Stimulated activated CD4-positive, alpha-beta T cell treated with anti-CD3 and anti-CD28 coated beads, Interleukin-1b, Interleukin-23, amount 100 ng/mL, for 48 hours (primary cell): ENCODE results near the gene E2F1.

Experiments used
- DNase-seq: peaks from one replicate; pipeline ENCODE4 v3.0.0-alpha.2; 2020

Gene E2F1

DNA sequence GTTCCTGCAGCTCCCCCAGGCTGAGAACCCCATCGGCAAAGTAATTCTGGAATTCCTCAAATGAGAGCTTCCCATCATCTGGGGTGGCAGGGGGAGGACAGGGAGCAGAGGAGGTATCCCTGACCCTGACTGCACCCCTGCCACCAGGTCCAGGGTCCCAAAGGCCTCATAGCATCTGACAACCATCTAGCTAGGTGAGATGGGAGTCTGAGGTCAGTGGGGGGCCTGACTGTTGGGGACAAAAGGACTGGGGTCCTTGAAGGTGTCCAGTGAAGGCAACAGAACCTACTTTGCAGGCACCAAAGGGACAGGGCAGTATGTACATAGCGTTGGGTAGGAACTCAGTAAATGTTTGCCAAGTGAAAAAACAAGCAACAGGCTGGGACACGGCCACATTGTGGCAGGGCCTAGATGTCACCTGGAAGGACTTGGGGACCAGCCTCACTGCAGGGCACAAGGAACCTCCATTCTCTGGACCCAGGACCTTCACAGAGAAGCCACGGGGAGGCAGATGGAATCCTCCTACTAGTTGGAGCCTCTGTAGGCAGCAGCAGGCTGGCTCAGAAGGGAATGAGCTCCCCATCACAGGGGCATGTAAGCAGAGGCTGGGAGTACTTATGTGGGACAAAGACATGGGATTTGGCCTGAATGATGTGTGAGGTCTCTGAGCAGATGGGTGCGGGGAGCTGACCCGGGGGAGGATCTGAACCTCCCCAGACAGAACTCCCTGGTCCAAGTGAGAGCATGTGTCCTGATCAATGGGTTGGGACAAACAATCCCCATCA lies 15.3 kb downstream of the E2F1 start:
- no peak for DNase-seq

DNA sequence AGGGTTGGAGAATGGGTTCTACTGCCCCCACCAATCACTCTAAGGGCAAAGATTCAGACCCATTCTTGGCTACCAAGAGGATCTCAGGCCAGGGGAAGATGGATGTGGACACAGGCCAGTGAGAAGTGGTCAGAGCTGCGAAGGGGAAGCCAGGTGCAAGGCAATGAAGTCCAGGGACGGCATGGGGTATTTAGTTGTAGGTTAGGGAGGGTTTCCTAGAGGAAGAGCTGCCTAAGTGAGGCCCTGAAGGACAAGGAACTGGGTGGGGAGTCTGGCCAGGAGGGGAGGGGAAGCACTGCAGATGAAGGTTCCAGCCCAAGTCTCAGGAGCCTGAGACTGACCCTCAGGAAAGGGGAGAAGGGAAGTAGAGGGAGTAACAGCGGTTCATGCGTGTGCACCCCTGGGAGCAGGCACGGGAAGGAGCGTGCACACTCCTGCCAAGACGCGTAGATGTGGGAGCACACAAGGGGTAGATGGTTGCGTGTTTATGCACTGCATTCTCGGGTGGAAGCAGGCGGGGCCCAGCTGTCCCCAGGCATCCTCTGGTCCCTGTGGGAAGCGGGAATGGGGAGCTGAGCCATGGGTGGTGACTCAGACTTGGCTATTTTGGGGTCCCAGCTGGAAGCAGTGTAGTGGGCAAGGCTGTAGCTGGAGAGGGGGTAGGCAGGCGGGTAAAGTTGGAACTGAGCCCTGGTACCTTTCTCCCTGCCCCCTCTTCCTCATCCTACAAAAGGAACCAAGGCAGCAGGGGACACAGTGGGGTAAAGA lies 16.1 kb downstream of the E2F1 start:
- no peak for DNase-seq

DNA sequence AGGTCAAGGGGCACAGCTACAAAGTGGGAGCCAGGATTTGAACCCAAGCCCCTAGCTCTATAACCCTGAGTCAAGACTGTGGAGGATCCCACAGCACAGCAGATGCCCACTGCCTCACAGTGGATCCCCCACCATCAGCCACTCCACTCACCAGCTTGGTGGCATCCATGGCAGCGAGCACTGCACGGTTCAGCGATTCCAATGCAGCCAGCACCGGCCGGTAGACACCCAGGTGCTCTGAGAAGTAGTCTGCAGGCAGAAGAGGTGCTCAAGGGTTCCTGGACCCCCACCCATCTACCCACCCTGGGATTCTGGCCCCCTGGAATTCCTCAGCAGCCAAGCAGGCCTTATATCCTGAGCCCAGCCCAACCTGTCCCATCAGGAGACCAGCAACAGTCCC lies 17.0 kb downstream of the E2F1 start:
- no peak for DNase-seq

DNA sequence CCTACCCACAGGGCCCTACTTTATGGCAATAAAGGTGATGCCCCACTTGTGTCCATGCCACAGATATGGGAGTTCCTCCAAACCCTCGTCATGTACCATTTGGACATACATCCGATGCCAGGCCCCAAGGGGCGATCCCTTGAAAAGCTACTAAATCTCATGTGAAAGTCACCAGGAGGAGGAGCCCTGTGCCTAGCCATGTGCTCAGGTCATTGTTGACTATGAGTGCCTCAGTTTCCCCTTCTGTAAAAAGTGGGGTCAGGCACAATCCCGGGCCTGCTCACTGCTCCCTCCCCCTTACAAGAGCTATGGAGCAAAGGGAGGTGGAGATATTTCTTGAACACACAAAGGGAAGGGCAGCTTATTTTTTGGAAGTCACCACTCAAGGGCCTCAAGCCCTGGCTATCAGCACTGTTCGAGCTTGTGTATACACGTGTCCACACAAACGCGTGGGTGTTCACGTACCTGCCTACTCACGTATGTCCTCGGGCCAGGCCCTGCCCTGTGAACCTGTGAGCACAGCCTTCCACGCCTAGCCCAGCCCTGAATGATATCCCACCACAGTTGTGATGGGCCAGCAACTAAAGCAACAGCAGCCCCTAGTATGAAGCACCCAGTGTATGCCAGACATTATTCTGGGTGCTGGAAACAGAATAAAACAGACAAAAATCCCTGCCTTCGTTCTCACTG lies 17.6 kb downstream of the E2F1 start:
- no peak for DNase-seq

DNA sequence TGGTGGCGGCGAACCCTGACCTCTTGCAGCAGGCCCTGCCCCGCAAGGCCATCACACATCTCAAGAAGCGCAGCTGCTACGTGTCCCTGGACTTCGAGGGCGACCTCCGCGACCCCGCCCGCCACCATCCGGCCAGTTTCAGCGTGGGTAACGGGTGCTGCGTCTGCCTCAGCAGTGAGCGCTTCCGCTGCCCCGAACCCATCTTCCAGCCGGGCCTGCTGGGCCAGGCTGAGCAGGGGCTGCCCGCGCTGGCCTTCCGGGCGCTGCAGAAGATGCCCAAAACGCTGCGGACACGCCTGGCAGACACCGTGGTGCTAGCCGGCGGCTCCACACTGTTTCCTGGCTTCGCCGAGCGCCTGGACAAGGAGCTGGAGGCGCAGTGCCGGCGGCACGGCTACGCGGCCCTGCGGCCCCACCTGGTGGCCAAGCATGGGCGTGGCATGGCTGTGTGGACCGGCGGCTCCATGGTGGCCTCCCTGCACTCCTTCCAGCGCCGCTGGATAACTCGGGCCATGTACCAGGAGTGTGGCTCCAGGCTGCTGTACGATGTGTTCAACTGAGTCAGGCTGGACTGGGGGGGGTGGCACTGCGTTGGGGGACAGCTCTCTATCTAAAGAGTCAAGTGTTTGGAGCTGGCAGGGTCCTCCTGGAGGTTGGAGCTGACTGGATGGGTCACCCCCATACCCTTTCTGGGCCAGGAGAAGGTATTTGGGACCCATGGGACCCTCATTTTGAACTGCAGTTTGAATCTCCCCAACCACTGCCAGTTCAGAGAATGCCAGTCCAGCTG lies 18.3 kb downstream of the E2F1 start:
- DNase-seq, result peak; percentile 83

DNA sequence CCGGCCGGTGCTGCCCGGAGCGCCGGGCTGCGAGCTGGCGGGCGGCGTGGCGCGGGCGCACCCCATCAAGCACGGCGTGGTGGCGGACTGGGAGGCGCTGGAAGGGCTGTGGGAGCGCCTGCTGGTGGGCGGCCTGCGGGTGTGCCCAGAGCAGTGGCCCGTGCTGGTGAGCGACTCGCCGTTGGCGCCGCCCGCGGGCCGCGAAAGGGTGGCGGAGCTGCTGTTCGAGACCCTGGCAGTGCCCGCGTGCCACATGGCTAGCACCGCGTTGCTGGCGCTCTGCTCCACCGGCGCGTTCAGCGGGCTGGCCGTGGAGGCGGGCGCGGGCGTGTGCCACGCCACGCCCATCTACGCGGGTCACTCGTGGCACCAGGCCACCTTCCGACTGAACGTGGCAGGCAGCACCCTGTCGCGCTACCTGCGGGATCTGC lies 18.9 kb downstream of the E2F1 start:
- peak; percentile 48 for DNase-seq

DNA sequence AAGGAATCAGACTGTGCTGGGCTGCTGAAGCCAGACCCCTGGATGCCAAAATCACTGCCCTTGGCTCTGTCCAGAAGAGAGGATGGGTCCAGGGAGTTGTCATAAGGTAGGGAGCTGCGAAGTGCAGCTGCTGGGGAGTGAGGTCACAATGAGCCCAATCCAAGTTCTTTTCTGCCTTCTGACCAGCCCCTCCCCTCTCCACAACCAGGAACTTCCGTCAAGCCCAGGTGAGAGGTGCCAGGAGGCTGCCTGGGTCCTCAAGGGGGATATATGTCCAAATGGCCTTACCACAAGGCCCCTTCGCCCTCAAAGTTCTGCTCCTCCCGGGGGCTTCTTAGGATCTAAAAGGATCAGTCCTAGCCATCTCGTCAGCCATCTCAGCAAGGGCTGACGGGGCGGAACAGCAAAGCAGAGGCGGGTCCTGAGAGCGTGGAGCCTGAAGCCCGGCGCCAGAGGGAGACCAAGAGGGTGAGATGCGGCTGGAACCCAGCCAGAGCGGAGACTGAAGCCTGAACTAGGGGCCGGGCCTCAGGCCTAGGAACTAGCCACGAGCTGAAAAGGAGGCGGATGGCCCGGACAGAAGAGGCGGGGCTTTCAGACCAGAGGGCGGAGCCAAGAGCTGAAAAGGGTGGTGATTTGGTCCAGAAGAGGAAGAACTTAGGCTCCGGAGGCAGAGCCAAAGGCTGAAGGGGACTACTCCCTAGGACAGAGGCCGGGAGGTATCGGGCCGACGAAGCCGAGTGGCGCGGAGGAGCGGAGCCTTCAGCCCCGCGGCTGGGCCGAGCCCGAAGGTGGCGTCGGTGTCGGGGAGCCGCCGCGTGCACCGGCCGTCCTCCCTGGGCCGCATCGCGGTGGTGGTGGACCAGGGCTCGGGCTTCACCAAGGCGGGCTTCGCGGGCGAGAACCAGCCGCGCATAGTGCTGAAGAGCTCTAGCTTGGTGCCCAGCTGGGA lies 19.6 kb downstream of the E2F1 start, which contains the start of gene ACTL10:
Gene ACTL10, plus strand, starts transcription at position 651 of the 952 bp plus-strand sequence. CDS start 555 bp downstream, outside the sequence.
- DNase-seq, result peak; percentile 87

DNA sequence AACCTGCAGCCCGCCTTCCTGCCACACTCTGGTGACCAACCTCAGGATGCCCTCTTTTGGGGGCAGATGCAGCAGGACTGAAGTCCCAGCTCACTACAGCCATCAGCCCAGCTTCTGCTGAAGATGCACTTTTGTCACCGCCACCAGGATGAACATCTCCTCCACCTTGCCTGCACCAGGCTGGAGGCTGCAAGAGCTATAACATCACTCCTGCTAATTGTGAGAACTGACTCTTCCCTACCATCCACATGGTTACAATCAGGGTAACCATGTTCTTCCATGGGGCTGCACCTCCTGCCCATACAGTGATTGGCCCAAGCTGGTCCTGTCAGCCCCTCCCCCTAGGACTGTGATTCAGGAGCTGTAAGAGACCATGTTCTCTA lies 21.4 kb downstream of the E2F1 start:
- DNase-seq, result peak; percentile 36

DNA sequence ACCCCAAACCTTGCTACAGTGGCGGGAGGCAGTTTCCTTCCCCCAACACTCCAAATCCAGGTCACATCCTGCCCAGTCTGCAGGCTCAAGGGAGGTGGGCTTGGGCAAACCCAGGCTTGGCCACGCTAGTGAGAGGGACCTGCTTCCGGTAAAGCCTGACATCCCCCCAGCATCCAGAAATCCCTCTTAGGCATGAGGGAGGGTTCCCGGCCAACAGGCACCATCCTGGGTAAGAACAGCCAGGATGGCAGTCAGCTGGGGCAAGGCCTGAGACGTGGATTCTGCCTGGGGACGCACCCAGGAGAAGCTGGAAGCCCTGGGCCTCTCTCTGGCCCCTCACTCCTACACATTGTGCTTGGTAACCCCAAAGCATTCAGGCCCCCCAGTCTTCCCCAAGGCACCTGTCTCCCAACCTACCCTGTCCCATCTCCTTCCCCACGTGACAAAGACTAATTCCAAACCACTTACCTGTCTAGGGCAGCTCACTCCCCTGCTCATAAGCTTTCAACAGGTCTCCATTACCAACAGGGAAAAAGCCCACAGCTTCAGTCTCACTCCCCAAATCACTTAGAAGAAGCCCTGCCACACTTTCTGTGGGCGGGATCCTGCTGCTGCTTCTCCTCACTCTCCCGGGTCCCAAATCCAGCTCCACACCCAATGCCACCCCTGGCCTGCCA lies 22.0 kb downstream of the E2F1 start:
- no peak for DNase-seq

DNA sequence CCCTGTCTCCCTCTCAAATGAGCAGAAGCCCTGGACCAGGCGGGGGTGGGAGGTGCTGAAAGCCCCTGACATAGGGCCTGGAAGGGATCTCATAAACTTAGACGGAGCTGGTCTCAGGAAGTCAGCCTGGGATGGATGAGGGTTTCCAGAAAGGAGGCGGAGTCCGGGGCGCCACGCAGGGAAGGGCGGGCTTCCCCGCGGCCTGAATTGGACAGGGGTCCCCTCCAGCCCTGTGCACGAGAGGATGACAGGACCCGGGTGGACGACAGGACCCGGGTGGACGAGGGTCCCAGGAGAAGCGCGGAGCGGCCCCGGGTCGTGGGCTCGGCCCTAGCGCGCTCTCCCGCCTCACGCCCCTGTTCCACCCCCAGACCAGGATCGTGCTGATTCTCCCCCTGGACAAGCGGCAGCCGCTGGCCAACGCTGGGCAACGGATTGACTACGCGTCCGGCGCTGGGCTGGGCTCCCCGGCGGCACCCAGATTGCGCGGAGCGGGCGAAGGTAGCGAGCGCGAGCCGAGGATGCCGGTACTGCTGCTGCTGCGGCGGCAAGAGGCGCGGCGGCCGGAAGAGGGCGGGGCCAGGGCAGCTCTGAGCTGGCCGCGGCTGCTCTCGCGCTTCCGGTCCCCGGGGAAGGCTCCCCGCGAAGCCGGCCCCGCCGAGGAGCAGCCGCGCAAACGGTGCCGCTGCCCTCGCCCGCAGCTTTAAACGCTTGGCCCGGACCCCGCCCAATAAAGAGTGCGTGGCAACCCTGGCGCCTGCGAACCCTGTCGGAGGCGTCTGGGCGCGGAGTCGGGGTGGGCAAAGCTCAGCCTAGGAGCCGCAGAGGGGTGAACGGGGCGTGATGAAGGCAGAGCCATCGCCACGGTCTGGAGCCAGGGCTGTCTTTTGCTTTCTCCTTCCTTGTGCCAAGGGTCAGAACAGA lies 22.8 kb downstream of the E2F1 start:
- peak; percentile 84 for DNase-seq

DNA sequence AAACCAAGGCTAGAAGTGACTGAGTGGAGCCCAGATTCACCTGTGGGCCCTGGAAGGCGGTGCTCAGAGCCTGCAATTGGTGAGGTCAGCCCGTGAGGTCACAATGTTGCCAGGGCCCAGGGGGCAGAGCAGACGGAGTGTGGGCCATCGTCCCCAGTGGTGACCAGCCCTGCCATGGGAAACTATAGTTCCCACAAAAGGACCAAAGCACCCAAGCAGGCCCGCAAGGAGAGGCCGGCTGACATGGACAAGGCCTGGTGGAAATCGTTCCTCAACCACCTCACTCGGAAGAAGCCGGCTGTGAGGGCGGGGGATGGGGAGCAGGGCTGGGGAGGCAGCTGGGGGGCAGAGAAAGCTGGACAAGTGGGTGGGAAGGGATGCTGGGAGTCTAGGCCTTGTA lies 24.0 kb downstream of the E2F1 start, which contains the start of gene C20orf144:
Gene C20orf144, plus strand, starts transcription at position 156 of the 400 bp plus-strand sequence. Its CDS starts 19 bp downstream, at position 175.
- no peak for DNase-seq

DNA sequence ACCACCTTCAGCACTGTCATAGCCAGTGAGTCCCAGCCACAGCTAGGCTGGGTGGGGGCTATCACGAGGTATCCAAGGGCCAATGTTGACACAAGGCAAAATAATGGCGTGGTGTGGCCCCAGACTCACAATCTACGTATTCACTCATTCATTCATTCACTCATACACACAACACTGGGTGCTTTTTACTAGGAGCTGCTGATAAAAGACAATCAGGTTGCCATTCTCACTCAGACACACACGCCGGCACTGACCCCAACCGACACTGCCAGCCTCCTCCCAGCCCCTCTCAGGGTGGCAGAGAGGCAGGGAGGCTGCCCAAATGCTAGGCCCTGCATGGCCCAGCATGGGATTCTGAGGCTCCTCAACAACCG lies 25.5 kb downstream of the E2F1 start:
- peak; percentile 1 for DNase-seq

DNA sequence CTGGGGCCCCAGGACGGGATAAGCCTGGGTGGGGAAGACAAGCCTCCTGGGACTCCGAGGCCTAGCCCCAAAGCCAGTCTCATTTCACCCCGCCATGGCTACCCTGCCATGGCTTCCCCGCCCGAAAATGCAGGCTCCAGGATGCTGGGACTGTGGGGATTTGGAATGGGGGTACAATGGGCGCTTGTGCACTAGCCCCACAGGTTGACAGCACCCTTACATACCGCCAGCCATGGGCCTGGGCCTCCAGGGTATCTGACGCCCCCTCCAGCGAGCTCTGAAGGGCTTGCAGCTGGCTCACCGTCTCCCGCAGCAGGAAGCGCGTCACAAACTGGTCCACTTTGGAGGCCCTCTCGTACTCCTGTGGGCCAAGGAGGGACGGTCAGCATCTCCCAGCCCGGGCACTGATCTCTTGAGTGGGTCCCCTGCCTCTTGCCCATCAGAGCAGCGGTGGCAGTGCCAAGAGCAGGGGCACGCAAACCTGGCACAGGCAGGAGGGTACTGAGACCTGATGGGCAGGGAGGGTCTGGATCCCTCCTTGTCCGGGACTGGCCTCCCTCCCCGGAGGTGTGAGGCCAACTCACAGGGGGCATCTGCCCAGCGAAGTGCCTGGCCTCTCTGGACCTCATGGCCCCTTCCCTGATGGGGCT lies 26.0 kb downstream of the E2F1 start:
- peak; percentile 1 for DNase-seq

DNA sequence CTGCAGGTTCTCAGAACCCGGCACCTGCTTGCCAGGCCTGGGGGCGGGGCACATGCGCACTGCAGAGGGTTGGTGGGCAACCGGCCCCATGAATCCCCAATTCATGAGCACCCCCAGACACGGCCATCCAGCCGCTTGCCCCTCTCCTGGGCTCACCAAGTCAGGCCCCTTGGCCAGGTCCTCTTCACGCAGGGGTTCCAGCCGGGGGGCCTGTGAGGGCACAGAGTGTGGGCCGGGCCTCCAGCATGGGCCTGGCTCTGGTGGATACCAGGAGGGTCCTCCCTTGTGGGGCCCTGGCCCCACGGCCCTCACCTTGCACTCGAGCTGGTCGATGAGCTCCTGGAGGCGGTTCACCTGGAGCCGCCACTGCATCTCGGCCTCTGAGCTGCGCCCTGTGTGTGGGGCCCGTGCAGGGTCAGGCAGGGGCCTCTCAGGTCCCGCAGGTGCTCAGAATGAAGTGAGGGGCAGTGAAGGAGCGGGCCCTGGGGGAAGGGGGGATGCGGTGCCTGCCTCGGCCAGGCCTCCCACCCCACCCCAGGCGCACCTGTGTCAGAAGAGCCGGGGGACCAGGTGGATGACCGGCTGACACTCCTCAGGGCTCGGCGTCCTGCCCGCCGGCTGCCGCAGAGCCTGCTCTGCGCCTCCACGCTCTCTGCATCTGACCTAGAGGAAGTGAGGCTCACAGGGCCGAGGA lies 26.7 kb downstream of the E2F1 start:
- peak; percentile 1 for DNase-seq

DNA sequence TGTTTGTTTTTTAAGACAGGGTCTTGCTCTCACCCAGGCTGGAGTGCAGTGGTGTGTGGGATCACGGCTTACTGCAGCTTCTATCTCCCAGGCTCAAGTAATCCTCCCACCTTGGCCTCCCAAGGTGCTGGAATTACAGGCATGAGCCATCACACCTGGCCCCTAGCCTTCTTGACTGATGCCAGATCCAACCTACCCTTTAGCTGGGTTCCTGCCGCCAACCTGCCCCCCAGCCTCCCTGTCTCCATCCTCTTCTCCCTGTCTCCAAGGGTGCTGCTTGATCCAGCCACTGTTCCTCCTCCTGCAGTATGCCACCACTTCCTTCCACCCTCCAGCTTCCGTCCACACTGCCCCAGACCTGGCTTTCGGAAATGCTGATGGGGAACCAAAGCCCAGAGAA lies 27.3 kb downstream of the E2F1 start:
- DNase-seq, result peak; percentile 1

DNA sequence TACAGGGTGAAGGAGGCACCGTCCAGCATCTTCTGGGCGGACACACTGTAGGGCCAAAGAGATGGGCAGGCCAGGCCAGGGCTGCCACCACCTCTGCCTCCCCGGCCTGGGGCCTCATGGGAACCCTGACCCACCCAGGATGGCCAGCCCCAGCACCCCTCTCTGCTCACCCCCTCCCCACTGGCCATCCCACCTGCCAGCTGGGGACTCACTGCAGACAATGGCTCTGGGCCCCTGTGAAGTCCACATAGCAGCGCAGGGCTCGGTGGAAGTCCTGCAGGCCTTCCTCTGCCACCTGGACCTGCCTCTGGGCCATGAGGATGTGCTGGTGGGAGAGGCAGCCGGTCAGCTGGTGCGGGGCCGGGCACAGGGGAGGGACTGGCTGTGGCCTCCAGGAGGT lies 27.7 kb downstream of the E2F1 start:
- no peak for DNase-seq

DNA sequence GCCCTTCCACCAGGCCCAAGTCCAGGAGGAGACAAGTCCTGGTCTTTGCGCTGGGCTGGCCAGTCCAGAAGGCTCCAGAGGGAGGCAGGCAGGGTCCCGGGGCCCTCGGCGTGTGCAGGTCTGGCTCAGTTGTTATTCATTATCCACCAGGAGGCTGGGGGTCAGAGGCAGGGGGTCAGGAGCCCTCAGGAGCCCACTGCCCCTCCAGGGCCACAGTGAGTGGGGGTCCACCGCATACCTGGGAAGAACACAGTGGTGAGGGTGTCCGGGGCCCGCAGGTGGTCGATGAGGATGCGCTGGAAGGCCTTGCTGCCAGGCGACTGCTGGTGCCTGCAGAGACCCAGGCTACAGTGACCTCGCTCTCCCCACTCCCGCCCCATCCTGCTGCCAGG lies 28.5 kb downstream of the E2F1 start:
- no peak for DNase-seq
